Subcutaneous adipose tissue (tissue), 4 donors: Measurements from ENCODE around the gene FBXW9. TPM values are rescaled to one million over a fixed set of nuclear protein-coding genes. Genes with fewer than 3 reads are reported as not detected.

Experiments used
- CTCF ChIP-seq: fragments of 450-650 bp; IDR thresholded peaks from one replicate; pipeline ENCODE4 v1.5.1; 2016; ENCODE audit warnings: low read depth, mild to moderate bottlenecking, control low read depth, antibody characterized with exemption, moderate library complexity
- total RNA-seq, 4 donors: library from RNA; depleted of rRNA; stranded (reverse); fragments of >200 nt; gene quantifications; one replicate each; pipeline ENCODE4 v1.1.0, GENCODE V29; 2016

Gene FBXW9
- total RNA-seq, 4 donors from 2014 or later = 2.6 to 3.7 (median 2.7) TPM

GRCh38 chr19:12672744-12673143, 23.7 kb downstream of the FBXW9 start:
- no peak for TF ChIP-seq CTCF

GRCh38 chr19:12670159-12670928, 26.1 kb downstream of the FBXW9 start:
- TF ChIP-seq CTCF = no peak

GRCh38 chr19:12669270-12670158, 26.9 kb downstream of the FBXW9 start:
- no peak for TF ChIP-seq CTCF

GRCh38 chr19:12668932-12669269, 27.5 kb downstream of the FBXW9 start:
- no peak for TF ChIP-seq CTCF

GRCh38 chr19:12668346-12668745, 28.1 kb downstream of the FBXW9 start:
- no peak for TF ChIP-seq CTCF

GRCh38 chr19:12667731-12668302, 28.6 kb downstream of the FBXW9 start:
- TF ChIP-seq CTCF = no peak
